ENCODE data around the gene TNS4.

TNS4 gene

DNA sequence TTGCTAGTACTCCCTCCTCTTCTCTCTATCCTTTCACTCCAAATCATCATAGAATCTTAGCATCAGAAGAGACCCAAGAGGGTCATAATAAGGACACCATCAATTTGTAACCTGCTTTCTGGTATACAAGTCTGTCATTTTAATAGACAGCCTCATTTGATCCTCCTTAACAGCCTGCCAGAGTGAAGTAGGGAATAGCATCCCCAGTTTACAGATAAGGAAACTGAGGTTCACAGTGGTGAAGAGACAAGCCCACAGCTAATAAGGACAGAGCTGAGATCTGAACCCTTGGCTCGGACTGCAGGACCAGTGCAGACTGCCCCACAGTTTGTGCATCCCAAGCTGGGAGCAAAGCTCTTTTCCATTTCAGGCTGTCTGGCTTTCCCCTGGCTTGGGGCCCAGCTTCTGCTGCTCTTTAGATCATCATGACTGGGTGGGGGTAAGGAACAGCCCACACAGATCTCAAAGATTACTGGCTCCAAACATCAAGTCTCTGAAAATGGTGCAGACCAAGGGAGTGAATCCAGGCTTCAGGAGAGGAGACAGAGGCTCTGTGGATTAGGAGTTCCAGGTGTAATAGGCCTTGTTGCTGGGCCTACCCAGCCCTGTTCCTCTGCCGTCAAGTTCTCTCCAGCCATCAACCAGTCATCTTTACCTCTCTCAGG is 68.4 kb downstream of the TNS4 start:
- DNase-seq: peak; percentile 21

DNA sequence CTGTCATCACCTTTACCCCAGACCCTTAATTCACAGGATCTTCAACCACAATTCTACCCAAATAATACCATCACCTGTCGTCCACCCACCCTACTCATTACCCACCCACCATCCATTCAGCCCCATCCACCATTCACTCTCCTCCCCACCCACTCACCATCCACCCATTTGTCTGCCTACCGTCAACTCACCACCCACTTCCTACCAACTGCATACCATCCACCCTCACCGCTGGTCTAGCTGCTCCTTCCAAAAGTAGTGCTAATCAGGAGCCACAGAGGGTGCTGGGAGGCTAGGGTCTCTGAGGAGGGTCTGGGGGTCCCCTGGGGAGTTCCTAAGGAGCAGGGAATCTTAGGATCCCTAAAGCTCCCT is 70.2 kb downstream of the TNS4 start:
- no peak for DNase-seq

DNA sequence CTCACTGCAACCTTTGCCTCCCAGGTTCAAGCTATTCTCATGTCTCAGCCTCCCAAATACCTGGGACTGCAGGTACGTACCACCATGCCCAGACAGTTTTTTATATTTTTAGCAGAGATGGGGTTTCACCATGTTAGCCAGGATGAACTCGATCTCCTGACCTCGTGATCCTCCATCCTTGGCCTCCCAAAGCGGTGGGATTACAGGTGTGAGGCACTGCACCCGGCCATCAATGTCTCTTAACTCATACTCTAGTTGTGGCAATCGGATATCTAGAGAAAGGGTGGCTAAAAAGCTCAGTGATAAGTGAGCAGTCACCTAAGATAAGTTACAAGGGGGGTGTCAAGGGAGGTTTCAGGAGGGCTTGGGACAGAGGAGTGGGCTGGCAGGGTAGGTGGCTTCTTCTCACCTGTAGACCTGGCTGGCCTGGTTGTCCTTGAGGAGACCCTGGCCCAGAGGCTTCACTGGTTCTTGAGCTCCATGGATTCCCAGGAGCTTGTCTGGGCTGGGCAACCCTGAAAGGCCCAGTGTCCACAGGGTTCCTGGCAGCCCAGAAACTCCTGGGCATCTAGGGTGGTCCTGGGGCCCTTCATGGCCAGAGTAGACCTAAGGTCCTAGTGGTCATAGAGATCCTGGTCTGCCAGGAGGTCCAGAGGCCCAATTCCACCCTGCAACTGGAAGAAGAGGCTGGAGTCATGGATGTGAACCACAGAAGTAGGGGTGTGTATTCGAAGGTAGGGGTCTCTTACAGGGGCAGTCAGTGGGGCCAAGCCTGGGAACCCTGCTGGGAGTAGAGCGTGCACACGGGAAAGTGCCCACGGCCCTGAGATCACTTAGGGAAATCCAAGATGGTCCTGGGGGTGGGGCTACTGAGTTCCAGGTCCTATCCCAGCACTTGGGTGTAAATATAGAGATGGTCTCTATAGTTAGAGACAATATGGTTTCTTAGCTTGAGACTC is 70.9 kb downstream of the TNS4 start:
- no peak for DNase-seq

DNA sequence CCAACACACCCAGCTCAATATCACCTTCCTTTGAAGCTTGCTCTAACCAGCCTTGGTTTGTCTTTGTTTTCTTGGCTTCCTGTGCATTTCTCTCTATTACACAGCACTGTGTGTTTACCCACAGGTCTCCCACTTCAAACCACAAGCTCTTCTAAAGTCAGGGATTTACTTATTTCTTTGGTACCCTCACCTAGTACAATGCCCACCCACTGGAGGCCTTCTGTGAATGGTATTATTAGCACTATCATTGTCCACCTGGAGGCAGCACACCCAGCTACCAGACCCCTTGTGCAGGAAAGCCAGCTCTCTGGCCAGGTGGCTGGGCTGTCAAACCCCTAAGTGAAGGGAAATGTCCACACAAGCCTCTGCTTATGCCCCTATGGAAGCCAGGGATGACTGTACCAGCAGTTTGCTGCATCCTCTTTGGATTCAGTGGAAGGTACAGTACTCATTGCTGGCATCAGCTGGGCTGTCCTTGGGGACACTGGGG is 74.4 kb downstream of the TNS4 start:
- no peak for DNase-seq

All from NCI-H1694 treated with DMSO at 0.1 percent for 48 hours (cell line).